Glutamatergic neuron (in vitro differentiated cells): ENCODE data around the gene RAB6C. TPM values are rescaled to one million over a fixed set of nuclear protein-coding genes. Genes with fewer than 3 reads are reported as not detected.
"Not testable (repeated sequence)": the region's sequence is repeated elsewhere in the genome, so short reads cannot be mapped to it uniquely, and the experiment has no call there.

ENCODE experiments used
- DNase-seq: peaks from one replicate; pipeline ENCODE4 v3.0.0; 2022
- H3K27ac Mint-ChIP-seq: one replicate; pipeline ENCODE4 v1.8.0; 2020; ENCODE audit warnings: mild to moderate bottlenecking, mixed read lengths, inconsistent platforms; ENCODE audit not compliant: unreplicated experiment
- H3K27me3 Mint-ChIP-seq: one replicate; pipeline ENCODE4 v1.8.0; 2020; ENCODE audit warnings: mild to moderate bottlenecking, moderate library complexity, mixed read lengths, inconsistent platforms; ENCODE audit not compliant: unreplicated experiment
- H3K36me3 Mint-ChIP-seq: one replicate; pipeline ENCODE4 v1.8.0; 2020; ENCODE audit warnings: mild to moderate bottlenecking, mixed read lengths, inconsistent platforms; ENCODE audit not compliant: unreplicated experiment
- H3K4me1 Mint-ChIP-seq: one replicate; pipeline ENCODE4 v1.8.0; 2020; ENCODE audit warnings: mild to moderate bottlenecking, low read depth, mixed read lengths, inconsistent platforms; ENCODE audit not compliant: unreplicated experiment
- H3K4me3 Mint-ChIP-seq: one replicate; pipeline ENCODE4 v1.8.0; 2020; ENCODE audit warnings: mild to moderate bottlenecking, mixed read lengths, inconsistent platforms; ENCODE audit not compliant: unreplicated experiment
- H3K9me3 Mint-ChIP-seq: one replicate; pipeline ENCODE4 v1.8.0; 2020; ENCODE audit warnings: mild to moderate bottlenecking, moderate library complexity, mixed read lengths, inconsistent platforms; ENCODE audit not compliant: unreplicated experiment
- CTCF ChIP-seq: fragments of 200-600 bp; sonication (generic); IDR thresholded peaks from one replicate; pipeline ENCODE4 v1.5.0; 2021; ENCODE audit not compliant: partially characterized antibody, unreplicated experiment
- total RNA-seq: library from RNA; stranded (reverse); fragmentation: NEBNext Ultra II Directional; extraction: Animal tissue kit (Norgen Biotek cat#: 25700); gene quantifications from one replicate; pipeline ENCODE4 v1.2.1, GENCODE V29; 2021; ENCODE audit not compliant: unreplicated experiment

RAB6C gene
- total RNA-seq, 1 donor from 2014 or later: 0.25 TPM

GRCh38 chr2:129998771-129999170 is 19.3 kb downstream of the RAB6C start:
- not testable (repeated sequence) for DNase-seq, H3K27ac Mint-ChIP-seq, H3K27me3 Mint-ChIP-seq, H3K4me3 Mint-ChIP-seq, H3K9me3 Mint-ChIP-seq, H3K4me1 Mint-ChIP-seq
- peaks cover 11% of the 10 kb centered on the region for H3K36me3 Mint-ChIP-seq

DNA sequence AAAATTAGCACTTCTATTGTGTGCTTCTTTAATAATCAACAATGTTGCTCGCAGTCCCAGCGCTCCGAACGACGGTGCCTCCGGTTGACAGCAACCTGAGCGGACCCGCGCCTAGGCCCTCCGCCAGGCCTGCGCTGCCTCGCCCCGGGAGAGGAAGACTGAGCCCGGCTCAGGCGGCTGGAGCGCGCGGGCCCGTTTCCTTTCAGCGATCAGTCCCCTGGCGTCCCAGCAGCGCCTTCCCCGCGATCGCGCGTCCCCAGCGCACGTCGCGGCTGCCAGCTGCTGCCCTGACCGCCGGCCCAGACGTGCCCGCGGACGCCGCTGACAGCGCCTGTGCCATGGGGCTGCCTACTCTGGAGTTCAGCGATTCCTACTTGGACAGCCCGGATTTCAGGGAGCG is 26.4 kb downstream of the RAB6C start:
- not testable (repeated sequence) for H3K27me3 Mint-ChIP-seq

GRCh38 chr2:130016701-130017100 is 37.2 kb downstream of the RAB6C start:
- not testable (repeated sequence) for H3K4me3 Mint-ChIP-seq, H3K36me3 Mint-ChIP-seq, DNase-seq, H3K9me3 Mint-ChIP-seq, H3K27me3 Mint-ChIP-seq, H3K4me1 Mint-ChIP-seq, H3K27ac Mint-ChIP-seq

More for the DNA sequence above, 26.4 kb downstream of the RAB6C start:
- not testable (repeated sequence) for H3K27ac Mint-ChIP-seq, H3K9me3 Mint-ChIP-seq, H3K36me3 Mint-ChIP-seq, H3K4me1 Mint-ChIP-seq, H3K4me3 Mint-ChIP-seq
- DNase-seq: peak; percentile 59

DNA sequence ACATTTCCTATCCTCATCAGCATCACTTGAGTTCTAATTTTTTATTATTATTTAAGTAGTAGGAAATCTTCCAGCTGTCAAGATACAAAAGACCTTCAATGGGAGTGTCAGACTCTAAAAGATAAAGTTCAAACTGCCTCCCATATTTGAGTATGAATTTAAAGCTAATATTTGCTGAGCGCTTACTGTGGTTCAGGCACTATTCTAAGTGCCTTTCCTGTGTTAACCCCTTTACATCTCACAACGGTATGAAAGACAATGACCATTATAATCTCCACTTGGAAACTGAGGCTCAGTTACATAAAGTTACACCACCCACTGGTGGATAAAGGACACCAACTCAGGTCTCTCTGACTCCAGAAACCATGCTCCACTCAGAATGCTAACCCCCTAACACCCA is 39.9 kb downstream of the RAB6C start:
- no peaks in the 10 kb centered on the region for H3K4me1 Mint-ChIP-seq
- H3K9me3 Mint-ChIP-seq: no peaks in the 10 kb centered on the region
- no peaks in the 10 kb centered on the region for H3K27me3 Mint-ChIP-seq
- peaks cover under 1% of the 10 kb centered on the region for H3K36me3 Mint-ChIP-seq
- H3K4me3 Mint-ChIP-seq: no peak overlapping the region
- H3K27ac Mint-ChIP-seq: no peak overlapping the region
- TF ChIP-seq CTCF: no peak
- no peak for DNase-seq

GRCh38 chr2:130020069-130020468 is 40.6 kb downstream of the RAB6C start:
- DNase-seq, H3K36me3 Mint-ChIP-seq, H3K9me3 Mint-ChIP-seq, H3K27me3 Mint-ChIP-seq, H3K4me3 Mint-ChIP-seq, H3K4me1 Mint-ChIP-seq, H3K27ac Mint-ChIP-seq: not testable (repeated sequence)

GRCh38 chr2:130025931-130026330 is 46.5 kb downstream of the RAB6C start:
- not testable (repeated sequence) for H3K9me3 Mint-ChIP-seq, H3K4me1 Mint-ChIP-seq, H3K4me3 Mint-ChIP-seq, H3K27ac Mint-ChIP-seq, H3K27me3 Mint-ChIP-seq, H3K36me3 Mint-ChIP-seq
- peak; percentile 25 for DNase-seq

Other genes starting within 250 kb of the RAB6C start
- 12.8 TPM for gene POTEF, start 149.6 kb downstream of the RAB6C start, total RNA-seq
- gene CCDC74B, start 165.4 kb downstream of the RAB6C start, total RNA-seq: 0.29 TPM
- 83.4 TPM for gene SMPD4, start 201.9 kb downstream of the RAB6C start, total RNA-seq
- gene MZT2B, start 202.6 kb downstream of the RAB6C start, total RNA-seq: 172 TPM
- gene TUBA3E, start 218.8 kb downstream of the RAB6C start, total RNA-seq: not detected